ENCODE results near the gene GPSM1.

The GPSM1 gene

DNA sequence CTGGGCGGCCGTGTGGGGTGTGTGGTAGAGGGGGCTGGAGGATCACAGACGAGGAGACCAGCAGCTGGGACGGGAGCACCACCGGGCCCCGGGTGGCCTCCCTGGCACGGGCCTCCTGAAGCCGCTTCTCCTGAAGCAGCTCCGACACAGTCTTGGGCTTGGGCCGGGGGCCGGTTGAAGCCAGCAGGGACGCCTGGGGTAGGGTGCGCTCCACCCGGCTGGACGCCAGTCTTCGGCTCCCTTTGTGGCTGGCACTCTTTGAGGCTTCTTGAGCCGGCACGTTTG lies 51.6 kb downstream of the GPSM1 start:
- no peaks in the 10 kb centered on the region for H3K27me3 ChIP-seq (replicated peaks; ENCODE audit: control insufficient read depth, insufficient read depth, low read length)
- TF ChIP-seq, protein P1, sequence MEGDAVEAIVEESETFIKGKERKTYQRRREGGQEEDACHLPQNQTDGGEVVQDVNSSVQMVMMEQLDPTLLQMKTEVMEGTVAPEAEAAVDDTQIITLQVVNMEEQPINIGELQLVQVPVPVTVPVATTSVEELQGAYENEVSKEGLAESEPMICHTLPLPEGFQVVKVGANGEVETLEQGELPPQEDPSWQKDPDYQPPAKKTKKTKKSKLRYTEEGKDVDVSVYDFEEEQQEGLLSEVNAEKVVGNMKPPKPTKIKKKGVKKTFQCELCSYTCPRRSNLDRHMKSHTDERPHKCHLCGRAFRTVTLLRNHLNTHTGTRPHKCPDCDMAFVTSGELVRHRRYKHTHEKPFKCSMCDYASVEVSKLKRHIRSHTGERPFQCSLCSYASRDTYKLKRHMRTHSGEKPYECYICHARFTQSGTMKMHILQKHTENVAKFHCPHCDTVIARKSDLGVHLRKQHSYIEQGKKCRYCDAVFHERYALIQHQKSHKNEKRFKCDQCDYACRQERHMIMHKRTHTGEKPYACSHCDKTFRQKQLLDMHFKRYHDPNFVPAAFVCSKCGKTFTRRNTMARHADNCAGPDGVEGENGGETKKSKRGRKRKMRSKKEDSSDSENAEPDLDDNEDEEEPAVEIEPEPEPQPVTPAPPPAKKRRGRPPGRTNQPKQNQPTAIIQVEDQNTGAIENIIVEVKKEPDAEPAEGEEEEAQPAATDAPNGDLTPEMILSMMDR (IDR thresholded peaks at IDR 0.05; ENCODE audit: insufficient read depth, low read length, poor library complexity, severe bottlenecking) = no peak
- peaks cover 45% of the 10 kb centered on the region for H3K36me3 ChIP-seq (ENCODE audit: control insufficient read depth, insufficient read depth, low read length)
- H3K4me3 ChIP-seq (replicated peaks; ENCODE audit: low read depth, low read length) = no peak overlapping the region
- no peak for DNase-seq (ENCODE audit: extremely low read depth, insufficient read length)

DNA sequence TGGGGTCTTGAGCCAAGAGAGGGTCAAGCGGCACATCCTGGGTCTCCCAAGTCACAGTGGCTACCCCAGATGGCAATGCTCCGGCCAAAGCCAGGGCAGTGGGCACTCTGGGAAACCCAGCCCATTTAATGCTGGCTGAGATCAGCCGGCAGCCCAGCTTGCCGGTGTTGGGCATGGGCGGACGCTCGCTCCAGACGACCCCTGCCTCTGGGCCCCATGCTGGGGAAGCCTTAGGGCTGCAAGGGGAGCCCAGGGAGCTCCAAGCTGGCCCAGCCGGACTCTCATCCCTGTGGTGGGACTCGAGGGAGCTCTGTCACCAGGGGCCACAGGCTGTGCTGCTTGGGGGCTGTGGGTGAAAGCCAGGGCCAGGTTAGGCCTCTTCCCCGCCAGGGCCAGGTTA lies 52.1 kb downstream of the GPSM1 start:
- H3K27me3 ChIP-seq (replicated peaks; ENCODE audit: control insufficient read depth, insufficient read depth, low read length) = no peaks in the 10 kb centered on the region
- TF ChIP-seq, protein P1 (IDR thresholded peaks at IDR 0.05; ENCODE audit: insufficient read depth, low read length, poor library complexity, severe bottlenecking) = no peak
- no peak overlapping the region for H3K4me3 ChIP-seq (replicated peaks; ENCODE audit: low read depth, low read length)
- no peak for DNase-seq (ENCODE audit: extremely low read depth, insufficient read length)
- H3K36me3 ChIP-seq (ENCODE audit: control insufficient read depth, insufficient read depth, low read length) = peaks cover 45% of the 10 kb centered on the region

DNA sequence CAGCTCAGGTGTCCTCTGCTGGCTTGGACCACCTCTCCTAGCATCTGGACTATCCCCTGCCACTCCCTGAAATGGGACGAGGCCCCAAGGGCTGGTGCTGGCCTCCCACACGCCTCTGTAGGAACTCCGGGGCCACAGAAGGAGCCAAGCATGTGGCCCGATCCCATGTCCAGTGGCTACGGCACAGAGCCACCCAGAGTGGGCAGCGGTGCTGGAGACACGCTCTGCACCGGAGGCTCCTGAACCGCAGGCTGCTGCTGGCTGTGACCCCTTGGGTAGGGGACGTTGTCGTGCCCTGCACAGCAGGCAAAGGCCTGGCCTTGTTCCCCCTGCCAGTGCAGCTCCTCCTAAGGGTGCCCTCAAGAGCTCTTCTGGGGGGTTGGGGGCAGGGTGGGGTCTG lies 52.6 kb downstream of the GPSM1 start:
- DNase-seq (ENCODE audit: extremely low read depth, insufficient read length) = no peak
- H3K36me3 ChIP-seq (ENCODE audit: control insufficient read depth, insufficient read depth, low read length) = peaks cover 45% of the 10 kb centered on the region
- no peak overlapping the region for H3K4me3 ChIP-seq (replicated peaks; ENCODE audit: low read depth, low read length)
- TF ChIP-seq, protein P1 (IDR thresholded peaks at IDR 0.05; ENCODE audit: insufficient read depth, low read length, poor library complexity, severe bottlenecking) = no peak
- H3K27me3 ChIP-seq (replicated peaks; ENCODE audit: control insufficient read depth, insufficient read depth, low read length) = no peaks in the 10 kb centered on the region

DNA sequence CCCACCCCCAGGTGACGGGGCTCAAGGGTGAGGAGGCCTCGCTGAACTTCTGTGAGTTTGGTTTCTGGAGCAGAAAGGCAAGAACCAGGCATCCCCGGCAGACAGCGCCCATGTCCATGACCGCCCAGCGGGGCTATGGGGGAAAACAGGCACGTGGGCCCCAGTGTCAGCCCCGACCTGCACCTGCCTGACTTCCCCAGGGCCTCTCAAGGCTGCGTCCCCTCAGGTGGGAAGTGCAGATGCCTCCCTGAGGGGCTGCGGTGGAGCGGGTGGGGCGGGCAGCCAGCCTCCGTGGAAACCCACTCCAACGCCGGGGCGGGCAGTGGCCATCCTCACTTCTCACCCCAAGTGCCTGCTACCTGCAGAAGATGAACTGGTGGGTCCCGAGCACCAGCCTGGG lies 53.0 kb downstream of the GPSM1 start:
- H3K36me3 ChIP-seq (ENCODE audit: control insufficient read depth, insufficient read depth, low read length) = peaks cover 42% of the 10 kb centered on the region

DNA sequence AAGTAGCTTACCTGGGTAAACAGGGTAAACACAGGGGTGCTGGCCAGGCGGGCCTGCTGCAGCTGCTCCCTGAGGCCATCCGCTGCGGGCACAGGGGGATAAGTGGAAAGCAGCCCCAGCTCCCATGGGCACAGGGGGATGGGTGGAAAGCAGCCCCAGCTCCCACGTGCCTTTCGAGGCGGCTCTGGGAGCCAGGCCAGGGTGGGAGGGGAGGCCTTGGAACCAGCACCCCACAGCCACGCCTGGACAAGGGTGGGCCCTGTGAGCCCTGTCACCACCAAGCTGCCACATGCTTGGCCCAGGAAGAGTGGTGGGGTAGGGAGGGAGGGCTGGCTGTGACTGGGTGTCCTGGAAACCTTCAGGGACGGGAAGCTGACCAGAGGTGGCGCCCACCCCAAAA lies 54.0 kb downstream of the GPSM1 start:
- Histone ChIP-seq H3K36me3 (ENCODE audit: control insufficient read depth, insufficient read depth, low read length) (peaks cover 37% of the 10 kb centered on the region), H3K27me3 (replicated peaks; ENCODE audit: control insufficient read depth, insufficient read depth, low read length) (no peaks in the 10 kb centered on the region), H3K4me3 (replicated peaks; ENCODE audit: low read depth, low read length) (no peak overlapping the region)
- TF ChIP-seq, protein P1 (IDR thresholded peaks at IDR 0.05; ENCODE audit: insufficient read depth, low read length, poor library complexity, severe bottlenecking) = no peak
- DNase-seq (ENCODE audit: extremely low read depth, insufficient read length) = no peak

More for the DNA sequence above, 53.0 kb downstream of the GPSM1 start:
- TF ChIP-seq, protein P1 (IDR thresholded peaks at IDR 0.05; ENCODE audit: insufficient read depth, low read length, poor library complexity, severe bottlenecking) = no peak
- DNase-seq (ENCODE audit: extremely low read depth, insufficient read length) = no peak
- Histone ChIP-seq H3K4me3 (replicated peaks; ENCODE audit: low read depth, low read length) (no peak overlapping the region), H3K27me3 (replicated peaks; ENCODE audit: control insufficient read depth, insufficient read depth, low read length) (no peaks in the 10 kb centered on the region)

DNA sequence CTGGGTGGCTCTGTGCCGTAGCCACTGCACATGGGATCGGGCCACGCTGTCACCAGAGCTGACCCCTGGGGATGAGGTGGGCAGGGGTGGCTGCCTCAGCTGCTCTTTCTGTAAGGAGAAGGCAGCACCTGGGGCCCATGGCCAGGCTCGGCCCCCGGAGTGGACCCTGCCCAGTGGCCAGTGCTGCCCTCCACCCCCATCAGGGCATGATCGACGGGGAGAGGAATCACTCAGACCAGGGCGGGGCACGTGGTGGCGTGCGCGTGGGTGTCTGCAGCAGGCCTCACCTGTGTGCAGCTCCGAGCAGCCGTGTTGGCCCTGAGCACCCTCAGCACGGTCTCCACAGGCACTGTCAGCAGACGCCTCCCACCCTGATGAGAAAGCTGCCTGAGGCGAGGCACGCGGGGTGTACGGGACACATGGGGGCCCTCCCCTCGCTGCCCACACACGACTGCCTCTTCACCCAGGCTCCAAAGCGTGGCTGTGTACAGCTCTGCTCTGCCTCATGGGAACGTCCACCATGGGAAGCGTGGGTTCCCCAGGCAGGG lies 54.7 kb downstream of the GPSM1 start:
- Histone ChIP-seq H3K27me3 (replicated peaks; ENCODE audit: control insufficient read depth, insufficient read depth, low read length) (no peaks in the 10 kb centered on the region), H3K36me3 (ENCODE audit: control insufficient read depth, insufficient read depth, low read length) (peaks cover 38% of the 10 kb centered on the region), H3K4me3 (replicated peaks; ENCODE audit: low read depth, low read length) (no peak overlapping the region)
- TF ChIP-seq, protein P1 (IDR thresholded peaks at IDR 0.05; ENCODE audit: insufficient read depth, low read length, poor library complexity, severe bottlenecking) = no peak
- no peak for DNase-seq (ENCODE audit: extremely low read depth, insufficient read length)

All from GM06990 (cell line).